Putamen (tissue), 1 donor: ENCODE data around the gene CFAP410.
"Not testable (repeated sequence)": the region's sequence is repeated elsewhere in the genome, so short reads cannot be mapped to it uniquely, and the experiment has no call there.

ENCODE experiments used
- DNase-seq: peaks from one replicate; pipeline ENCODE4 v3.0.0-alpha.2; 2016; ENCODE audit warnings: low spot score

CFAP410 gene

DNA sequence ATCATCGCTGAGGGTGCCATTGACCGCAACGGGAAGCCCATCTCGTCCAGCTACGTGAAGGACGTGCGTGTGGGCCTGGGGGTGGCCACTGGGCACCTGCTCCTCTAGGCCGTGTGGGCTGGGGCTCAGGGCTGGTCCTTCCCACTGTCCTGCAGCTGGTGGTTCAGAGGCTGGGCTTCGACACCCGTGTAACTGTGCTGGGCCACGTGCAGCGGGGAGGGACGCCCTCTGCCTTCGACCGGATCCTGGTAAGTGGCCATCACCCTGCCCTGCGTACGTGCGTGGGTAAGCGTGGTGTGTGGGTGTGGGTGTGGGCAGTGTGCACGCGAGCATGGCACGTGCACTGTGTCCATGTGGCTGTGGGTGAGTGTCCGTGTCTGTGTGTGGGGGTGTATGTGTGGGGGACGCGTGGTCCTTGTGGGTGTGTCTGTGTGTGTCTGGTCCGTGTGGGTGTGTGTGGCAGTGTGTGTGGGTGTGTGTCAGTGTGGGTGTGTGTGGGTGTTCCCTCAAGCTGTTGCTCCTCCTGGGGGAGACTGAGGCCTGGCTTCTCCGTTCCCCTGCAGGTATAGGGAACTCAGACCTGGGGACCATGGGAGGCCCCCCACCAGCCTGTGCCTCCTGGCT lies 22.8 kb downstream of the CFAP410 start:
- no peak for DNase-seq

DNA sequence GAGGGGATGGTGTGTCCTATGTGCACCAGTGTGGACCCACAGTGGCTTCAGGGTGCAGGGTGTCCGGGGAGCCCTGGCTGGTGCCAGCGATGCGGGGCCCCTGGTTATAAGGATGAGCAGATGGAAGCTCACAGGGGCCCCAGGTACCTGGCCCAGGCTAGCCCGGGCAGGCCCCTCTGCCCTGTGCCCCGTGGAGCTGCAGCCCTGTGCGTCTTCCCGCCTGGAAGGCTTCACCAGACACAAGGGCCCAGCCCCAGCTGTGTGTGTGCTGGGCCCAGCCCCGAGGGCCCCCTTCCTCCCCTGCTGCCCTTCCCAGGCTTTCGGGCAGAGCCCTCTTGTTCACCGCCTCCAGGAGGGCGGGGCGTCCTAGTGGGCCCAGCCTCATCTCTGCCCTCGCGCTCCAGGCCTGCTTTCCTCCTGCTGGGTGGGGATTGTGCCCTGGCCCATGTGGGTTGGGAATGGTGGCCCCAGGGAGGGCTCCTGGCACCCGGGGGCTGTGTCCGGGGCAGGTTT lies 23.4 kb downstream of the CFAP410 start:
- no peak for DNase-seq

DNA sequence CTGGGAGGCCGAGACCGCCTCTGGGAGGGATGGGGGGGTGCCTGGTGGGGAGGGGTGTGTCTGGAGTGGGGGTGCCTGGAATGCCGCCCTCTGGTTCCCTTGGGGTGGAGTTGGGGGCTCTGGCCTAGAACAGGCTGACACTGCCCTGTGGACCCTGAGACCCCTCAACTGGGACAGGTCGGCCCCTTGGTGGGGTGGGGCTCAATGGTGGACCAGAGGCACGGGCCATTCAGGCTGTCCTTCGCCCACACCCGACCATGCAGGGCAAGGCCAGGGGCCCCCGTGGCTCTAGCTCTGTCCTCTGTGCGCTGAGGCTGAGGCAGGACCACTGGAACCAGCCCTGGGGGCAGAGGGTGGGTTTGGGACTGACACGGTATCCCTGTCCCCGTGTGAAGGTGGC lies 24.6 kb downstream of the CFAP410 start:
- DNase-seq: no peak

DNA sequence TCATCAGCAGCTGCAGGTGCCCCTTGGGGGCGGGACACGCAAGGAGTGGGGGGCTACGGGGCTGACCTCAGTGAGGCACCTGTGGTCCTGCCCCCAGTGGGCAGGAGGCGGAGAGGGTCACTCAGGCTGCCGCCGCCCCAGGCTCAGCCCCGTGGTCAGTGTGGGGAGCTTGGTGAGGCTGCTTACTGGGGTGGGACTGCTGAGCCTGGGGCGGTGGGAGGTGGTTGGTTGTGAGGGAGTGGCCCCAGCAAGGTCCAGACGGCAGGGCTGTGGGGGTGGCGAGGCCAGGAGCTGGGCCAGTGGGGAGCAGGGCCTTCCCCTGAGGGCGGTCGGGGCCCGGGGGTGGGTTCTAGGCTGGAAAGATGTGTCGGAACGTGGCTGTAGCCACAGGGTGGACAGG lies 25.1 kb downstream of the CFAP410 start:
- DNase-seq: no peak

DNA sequence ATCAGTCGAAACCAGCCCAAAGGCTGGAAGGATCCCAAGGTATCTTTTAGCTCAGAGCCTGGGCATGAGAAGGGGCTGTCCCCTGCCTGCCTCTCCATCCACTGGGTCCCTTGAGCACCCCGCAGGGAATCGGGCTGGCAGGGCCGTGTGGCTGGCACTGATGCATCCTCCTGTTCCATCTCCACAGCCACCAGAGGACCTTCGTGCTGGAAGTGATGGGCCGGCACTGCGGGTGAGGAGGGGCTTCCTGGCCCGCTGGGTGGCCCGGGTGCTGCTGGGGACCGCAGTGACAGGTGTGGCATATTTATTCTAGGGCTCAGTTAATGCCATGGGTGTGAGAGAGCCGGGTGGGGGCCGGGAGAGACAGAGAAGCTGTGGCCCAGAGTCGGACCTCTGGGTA lies 25.7 kb downstream of the CFAP410 start:
- no peak for DNase-seq

DNA sequence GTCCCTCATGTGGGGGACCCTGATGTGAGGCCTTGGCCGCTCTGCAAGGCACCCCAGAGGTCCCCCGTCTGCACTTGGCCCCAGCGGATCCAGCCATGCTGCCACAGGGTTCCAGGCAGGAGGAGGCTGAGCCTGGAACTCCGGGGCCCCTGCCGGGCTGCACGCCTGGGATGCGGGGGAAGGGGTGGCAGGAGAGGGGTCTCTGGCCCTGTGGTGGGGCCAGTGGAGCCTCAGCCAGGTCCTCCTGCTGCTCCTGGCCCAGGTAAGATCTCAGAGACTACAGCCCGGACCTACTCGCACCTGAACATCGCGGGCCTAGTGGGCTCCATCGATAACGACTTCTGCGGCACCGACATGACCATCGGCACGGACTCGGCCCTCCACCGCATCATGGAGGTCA lies 26.5 kb downstream of the CFAP410 start:
- no peak for DNase-seq

DNA sequence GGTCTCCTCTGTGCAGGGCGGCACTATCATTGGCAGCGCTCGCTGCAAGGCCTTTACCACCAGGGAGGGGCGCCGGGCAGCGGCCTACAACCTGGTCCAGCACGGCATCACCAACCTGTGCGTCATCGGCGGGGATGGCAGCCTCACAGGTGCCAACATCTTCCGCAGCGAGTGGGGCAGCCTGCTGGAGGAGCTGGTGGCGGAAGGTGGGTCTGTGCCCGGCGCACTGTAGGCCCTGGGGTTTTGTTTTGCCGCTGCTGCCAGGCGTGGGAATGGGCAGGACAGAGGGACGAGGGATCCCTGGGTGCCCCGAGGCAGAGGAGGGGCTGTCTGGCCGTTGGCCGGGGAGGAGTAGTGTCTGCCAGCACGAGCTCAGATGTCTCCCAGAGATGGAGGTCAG lies 27.1 kb downstream of the CFAP410 start:
- DNase-seq: no peak

DNA sequence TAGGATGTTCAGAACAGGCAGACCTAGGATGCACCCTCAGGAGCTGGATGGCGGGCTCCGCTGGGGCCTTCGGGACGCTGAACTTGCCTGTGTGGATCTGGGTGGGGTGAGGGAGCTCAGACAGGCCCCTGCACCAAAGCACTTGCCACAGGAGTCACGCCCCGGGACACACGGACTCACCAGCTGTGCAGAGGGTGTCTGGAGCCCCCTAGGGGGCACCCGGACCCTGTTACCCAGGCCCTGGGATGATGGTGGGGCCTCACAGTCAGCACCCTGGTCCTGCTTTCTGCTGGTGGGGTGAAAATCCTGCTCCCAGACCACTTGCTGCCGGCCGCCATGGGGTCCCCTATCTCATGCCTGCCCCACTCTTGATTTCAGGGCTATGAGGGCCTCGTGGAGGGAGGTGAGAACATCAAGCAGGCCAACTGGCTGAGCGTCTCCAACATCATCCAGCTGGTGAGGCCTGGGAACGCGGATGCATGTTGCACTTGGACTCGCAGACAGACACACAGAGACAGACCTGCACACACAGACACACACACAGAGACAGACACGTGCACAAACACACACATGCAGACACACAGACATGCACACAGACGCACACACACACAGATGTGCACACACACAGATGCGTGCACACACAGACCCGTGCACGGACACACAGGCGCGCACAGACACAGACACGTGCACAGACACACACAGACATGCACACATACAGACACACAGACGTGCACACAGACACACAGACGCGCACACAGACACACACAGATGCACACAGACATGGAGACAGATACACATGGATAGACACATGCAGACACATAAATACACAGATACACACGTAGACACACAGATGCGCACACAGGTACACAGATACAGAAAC lies 28.3 kb downstream of the CFAP410 start:
- no peak for DNase-seq

DNA sequence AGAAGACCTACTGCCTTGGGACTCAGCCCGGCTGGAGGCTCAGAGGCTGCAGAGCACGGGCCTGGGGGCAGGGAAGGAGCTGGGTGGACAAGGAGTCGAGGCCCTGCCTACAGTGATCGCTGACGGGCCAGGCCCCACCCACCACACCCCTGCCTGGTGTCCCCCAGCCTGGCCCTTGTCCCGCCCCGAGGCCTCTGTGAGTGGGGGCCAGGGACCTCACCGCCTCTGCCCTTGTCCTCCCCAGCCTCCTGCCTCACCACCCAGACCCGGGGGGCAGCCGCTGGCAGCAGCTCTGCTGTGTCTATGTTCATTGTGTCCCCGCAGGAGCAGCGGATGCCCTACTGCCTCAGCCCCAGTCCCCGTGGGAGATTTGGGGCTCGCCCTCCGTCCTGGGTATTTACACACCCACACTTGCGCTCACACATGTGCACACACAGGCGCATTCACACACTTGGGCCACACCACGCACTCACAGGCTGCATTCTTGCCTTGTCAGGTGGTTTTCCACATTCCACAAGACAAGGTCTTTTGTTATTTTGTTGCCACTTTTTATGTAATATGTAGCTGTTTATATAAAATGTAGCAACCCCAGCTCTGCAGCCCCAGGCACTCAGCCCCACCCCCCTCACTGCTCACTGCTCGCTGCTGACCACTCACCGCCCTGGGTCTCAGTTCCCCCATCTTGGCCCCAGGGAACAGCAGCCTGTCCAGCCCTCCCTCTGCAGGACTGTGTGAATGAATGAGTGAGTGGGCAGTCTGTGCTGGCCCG lies 32.1 kb downstream of the CFAP410 start:
- no peak for DNase-seq

DNA sequence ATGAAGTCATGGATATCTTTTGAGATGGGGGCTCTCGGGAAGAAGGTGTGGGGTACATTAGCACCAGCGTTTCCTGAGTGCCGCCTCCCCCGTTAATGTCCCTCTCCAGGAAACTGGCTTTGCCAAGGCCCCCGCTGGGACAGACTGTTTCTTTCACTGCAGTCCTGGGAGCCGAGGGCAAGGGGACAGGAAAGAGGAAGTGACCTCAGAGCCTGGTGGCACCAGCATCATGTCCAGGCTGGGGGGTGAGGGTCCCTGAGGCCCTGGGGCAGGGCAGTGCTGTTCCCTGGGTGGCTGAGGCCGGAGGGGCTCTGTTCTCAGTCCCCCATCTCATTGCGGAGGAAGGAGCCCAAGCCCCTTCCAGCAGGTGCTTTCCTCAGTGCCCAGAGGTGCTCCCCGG lies 33.5 kb downstream of the CFAP410 start:
- DNase-seq: no peak

DNA sequence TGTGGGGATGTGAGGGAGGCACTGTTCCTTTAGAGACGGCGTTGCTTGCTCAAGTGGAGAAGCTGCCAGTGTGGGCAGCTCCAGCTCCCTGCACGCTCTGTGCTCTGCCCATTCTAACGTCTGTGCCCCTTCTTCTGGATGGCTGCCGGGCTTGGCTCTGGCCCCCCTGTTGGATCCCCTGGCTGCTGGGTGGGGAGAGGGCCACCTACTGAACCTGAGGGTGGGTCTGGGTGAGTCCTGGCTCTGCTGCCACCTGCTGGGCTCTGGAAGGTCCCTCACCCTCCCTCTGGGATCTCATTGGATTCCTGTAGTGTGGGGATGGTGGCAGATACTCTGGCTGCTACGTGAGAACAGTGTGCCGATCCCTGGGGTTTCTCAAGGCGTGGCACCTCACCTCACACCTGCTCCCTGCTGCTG lies 34.3 kb downstream of the CFAP410 start:
- DNase-seq: peak; percentile 79

DNA sequence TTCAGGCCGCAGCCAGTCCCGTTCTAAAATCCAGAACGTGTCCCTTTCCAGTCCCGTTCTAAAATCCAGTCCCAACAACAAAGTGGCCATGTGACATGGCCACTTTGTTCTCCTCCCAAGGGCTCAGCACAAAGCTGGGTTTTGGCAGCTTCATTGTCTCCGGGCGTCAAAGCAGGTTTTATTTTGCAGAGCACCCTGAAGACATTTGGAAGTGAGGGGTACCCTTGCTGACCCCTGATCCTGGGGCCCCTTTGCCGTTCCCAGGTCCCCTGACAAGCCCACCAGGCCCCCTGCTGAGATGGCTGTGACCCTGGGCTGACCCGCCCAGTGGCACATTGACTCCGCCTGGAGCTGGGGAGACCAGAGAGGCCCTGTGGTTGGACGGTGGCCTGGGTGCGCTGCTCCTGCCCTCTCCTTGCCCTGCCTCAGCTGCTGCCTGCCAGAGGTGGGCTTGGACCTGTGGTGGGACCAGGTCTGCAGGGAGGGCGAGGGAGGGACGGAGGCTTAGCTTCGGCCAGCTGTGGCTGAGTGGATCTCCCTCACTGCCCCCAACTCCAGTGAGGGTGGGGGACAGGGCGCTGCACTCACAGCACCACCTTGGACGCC lies 35.1 kb downstream of the CFAP410 start:
- DNase-seq: no peak

DNA sequence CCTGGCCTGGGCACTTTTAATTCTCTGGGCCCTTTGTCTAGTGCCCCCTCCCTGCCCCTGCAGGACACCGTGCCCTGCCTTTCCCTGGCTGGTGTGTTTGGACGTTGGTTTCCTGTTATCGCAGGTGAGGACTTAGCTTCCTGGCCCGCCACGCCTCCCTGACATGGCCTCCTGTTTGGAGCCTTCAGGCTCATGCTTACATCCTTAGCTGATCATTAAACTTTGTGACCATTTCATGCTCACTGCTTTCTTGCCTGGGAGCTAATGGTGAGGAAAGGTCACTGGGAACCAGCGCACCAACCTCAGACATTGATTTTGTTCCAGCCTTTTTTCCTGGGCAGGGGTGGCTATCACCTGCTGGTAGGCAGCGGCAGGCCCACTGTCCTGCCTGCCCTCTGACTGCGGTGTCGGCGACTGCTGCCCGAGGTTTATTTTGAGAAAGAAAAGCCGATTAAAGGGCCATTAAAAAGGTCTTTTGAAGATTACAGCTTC lies 35.7 kb downstream of the CFAP410 start:
- no peak for DNase-seq

DNA sequence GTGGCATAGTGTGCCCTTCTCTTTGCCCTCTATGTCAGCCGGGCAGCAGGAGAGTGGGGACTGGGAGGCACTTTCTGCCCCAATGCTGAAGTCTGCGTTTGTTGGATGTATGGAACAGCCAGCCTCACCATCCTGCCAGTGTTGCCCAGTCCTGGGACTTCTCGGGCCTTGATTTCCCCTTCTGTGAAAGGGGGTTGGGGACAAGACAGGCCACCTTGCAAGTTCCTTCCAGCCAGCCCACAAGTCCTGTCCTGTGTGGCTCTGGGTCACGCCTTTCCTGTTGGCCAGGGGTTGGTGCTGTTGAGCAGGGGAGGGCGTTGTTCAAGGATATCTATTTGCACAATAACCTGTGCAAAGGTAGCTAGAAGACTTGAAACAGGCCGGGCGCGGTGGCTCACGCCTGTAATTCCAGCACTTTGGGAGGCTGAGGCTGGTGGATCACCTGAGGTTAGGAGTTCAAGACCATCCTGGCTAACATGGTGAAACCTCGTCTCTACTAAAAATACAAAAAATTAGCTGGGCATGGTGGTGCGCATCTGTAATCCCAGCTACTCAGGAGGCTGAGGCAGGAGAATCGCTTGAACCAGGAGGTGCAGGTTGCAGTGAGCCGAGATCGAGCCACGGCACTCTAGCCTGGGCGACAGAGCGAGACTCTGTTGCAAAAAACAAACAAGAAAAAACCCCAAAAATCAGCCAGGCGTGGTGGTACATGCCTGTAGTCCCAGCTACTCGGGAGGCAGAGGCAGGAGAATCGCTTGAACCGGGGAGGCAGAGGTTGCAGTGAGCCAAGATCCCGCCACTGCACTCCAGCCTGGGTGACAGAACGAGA lies 36.4 kb downstream of the CFAP410 start:
- not testable (repeated sequence) for DNase-seq

DNA sequence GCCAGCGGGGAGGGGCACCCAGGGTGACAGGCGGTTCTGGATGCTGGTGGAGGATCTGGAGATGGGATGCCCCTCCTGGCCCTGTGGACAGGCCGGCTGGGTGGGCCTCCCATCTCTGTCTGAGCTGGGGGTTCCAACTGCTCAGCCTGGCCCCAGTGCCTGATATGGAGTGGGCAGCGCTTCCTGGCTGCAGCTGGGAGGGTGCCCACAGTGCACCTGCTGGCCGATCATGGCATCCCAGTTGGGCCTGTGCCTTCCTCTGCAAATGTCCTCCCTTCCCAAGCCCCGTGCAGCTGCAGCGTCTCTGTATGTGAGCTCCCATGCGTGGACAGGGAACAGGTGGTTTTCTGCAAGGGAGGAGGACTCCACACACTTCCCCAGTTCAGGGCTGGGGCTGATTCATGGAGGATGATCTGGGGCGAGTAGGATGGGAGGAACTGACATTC lies 37.2 kb downstream of the CFAP410 start:
- DNase-seq: no peak

DNA sequence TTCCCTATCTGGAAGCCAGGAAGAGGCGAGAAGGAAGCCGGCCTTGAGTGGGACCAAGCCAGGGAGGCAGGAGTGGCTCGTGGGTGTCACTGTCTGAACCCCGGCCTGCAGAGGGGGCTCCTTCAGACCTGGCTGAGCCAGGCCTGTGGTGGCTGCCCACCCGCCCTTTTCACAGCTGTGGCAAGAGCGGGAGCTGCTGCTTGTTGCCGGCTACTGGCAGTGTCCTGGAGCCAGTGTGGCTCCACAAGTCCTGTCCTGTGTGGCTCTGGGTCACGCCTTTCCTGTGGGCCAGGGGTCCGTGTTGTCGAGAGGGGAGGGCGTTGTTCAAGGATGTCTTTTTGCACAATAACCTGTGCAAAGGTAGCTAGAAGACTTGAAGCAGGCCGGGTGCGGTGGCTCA lies 38.0 kb downstream of the CFAP410 start:
- DNase-seq: no peak

DNA sequence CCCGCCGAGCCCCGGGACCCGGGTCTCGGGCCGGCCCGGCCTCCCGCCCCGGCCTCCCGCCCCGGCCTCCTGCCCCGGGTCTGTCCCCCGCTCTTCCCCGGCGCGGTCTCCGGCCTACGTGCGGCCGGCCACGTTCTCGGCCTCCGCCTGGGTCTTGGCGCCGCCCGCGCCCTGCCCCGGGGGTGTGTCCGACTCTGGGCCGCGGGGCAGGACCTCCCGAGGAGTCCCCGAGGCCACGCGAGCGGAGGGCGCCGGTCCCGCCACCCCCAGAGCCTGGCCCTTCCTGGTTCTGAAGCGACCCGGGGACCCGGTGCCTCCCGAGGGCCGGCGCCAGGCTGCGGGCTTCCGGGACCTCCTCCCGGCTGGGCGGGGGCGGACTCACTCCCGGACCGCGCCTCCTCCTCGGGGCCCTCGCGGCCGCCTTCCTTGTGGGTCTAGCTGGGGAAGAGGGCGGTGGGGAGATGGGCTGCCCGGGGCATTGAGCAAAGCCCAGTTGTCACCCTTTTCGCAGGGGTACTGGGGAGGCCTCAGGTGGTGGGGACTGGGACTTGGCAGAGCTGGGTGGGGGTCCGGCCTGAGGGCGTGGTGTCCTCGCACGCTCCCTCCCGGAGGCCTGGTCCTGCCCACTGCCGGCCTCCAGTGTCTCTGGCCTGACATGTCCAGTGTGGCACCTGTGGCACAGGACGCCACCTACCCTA lies 38.8 kb downstream of the CFAP410 start:
- DNase-seq: peak; percentile 44

DNA sequence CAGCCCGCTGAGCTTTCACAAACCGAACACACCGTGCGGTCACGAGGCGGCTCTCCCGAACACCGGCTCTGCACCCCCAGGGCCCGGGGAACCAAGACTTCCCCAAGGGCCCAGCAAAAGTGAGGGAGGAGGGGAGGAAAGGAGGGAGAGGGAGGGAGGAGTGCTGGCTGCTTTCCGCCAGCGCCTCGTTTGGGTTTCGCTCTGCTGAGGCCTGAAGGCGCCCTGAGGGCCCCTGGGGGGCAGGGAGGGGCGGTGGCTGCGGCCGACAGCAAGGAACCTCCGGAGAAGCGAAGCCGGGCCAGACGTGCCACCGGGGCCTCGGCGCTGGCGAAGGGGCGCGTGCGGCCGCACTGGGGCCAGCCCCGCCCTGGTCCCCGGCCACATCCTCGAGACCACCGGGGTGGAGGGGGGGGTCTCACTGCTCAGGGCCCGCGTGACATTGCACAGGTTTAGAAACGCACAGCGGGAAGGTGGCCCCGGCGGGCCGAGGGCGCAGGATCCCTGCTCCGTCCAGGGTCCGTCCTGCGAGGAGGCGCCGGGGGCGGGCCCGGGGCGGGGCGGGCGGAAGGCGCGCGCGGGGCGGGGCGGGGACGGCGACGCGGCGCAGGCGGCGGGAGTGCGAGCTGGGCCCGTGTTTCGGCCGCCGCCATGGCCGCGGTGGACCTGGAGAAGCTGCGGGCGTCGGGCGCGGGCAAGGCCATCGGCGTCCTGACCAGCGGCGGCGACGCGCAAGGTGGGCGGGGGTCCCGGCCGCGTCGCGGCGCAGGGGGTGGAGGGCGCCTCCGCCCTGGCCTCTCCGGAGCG lies 39.5 kb downstream of the CFAP410 start, which contains the start of gene PFKL:
Gene PFKL (plus strand): TSS at position 596 of the 804 bp plus-strand sequence. CDS start 53 bp downstream, at position 649.
- peak; percentile 57 for DNase-seq

DNA sequence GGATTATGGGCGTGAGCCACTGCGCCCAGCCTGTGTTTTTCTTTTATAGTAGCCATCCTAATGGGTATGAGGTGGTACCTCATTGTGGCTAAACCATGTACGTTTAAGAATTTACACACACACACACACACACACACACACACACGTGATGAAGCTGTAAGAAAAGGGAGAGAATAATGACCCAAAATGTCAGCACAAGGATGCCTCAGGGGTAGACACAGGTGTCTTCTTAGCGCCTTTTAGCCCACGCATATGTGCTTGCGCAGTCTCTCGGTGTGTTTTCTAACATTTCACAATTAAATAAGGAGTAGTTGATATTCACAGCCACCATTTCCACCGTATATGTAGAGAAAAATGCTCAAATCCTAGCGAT lies 40.1 kb downstream of the CFAP410 start:
- no peak for DNase-seq
